Adrenal gland (tissue), 12 donors: ENCODE measurements around the gene ATP6V1D. TPM values are rescaled to one million over a fixed set of nuclear protein-coding genes. Genes with fewer than 3 reads are reported as not detected.
"Not testable (repeated sequence)": the region's sequence is repeated elsewhere in the genome, so short reads cannot be mapped to it uniquely, and the experiment has no call there.

Experiments
- DNase-seq, 7 donors: peaks; one replicate each; pipeline ENCODE4 v3.0.0-alpha.2; 2019 to 2020
- H3K27ac ChIP-seq, 5 donors: fragments of 200-600 bp; sonication (generic) in 4 of 5; 1 replicate in 3 of 5; 2 replicates in 2 of 5; pipeline versions ENCODE4 v1.5.1 to v1.8.0; 2016 to 2020; ENCODE audit warnings: mild to moderate bottlenecking in 1 of 5
- H3K27me3 ChIP-seq: fragments of 200-600 bp; 2 replicates; pipeline ENCODE4 v1.8.0; 2021
- H3K36me3 ChIP-seq, 2 donors: fragments of 200-600 bp; replicated peaks in 1 of 2; 1 replicate in 1 of 2; 2 replicates in 1 of 2; pipeline versions ENCODE4 v1.5.1 to v1.8.0; 2018 to 2022
- H3K4me1 ChIP-seq, 2 donors: fragments of 200-600 bp; replicated peaks in 1 of 2; 1 replicate in 1 of 2; 2 replicates in 1 of 2; pipeline versions ENCODE4 v1.5.1 to v1.8.0; 2018 to 2021
- H3K4me3 ChIP-seq, 4 donors: fragments of 200-600 bp; sonication (generic) in 3 of 4; one replicate each; pipeline ENCODE4 v1.5.1; 2016 to 2018
- H3K9me3 ChIP-seq, 3 donors: fragments of 200-600 bp; sonication (generic) in 1 of 3; replicated peaks in 1 of 3; 1 replicate in 2 of 3; 2 replicates in 1 of 3; pipeline versions ENCODE4 v1.5.1 to v1.8.0; 2016 to 2021
- CTCF ChIP-seq, 6 experiments: fragments of 450-650 bp in 4 of 6; fragments of 200-600 bp in 2 of 6; sonication (generic) in 1 of 6; IDR thresholded peaks; 1 replicate in 5 of 6; 2 replicates in 1 of 6; pipeline versions ENCODE4 v1.5.1 to v1.8.0; 2016 to 2021; ENCODE audit warnings: antibody characterized with exemption in 6 of 6, mild to moderate bottlenecking in 2 of 6, moderate library complexity in 1 of 6
- POLR2A ChIP-seq, 2 donors: fragments of 450-650 bp; IDR thresholded peaks; one replicate each; pipeline ENCODE4 v1.6.1; 2017; ENCODE audit warnings: antibody characterized with exemption in 2 of 2, mild to moderate bottlenecking in 2 of 2, moderate library complexity in 1 of 2
- WGBS, 4 donors: extraction: QIAGEN DNeasy Blood & Tissue Kit in 2 of 4; methylation state at CpG; one replicate each; pipeline versions ENCODE4 v1.1.5 to v1.1.7; 2013 to 2017; 5-methylcytosine and 5-hydroxymethylcytosine counted together
- intact Hi-C, 2 donors: fragments of 100-400 bp; cut with DNase I; formaldehyde crosslinking; loops; one replicate each; pipeline versions ENCODE4 v1.14.1 to v1.15.0; 2022 to 2023
- polyA plus RNA-seq, 3 donors: library from polyadenylated mRNA; stranded (reverse); fragments of 200-250 nt in 2 of 3; fragments of 350-450 nt in 1 of 3; fragmentation: Illumina TruSeq in 1 of 3; extraction: RNeasy Lipid Tissue Mini Kit (QIAGEN cat#74804) in 1 of 3; gene quantifications; one replicate each; pipeline ENCODE4 v1.2.3, GENCODE V29; 2013 to 2014
- total RNA-seq, 9 donors: library from RNA; depleted of rRNA in 4 of 9; stranded (reverse); fragments of >200 nt in 4 of 9; fragments of 120-200 nt in 1 of 9; fragmentation: NEBNext Ultra II Directional in 1 of 9; extraction: Animal tissue kit (Norgen Biotek cat#: 25700) in 1 of 9; gene quantifications; one replicate each; pipeline versions ENCODE4 v1.1.0 to v1.2.4, GENCODE V29; 2013 to 2023
- donor health status: healthy with polysubstance abuse.
- donor health status: Bipolar disorder and iron deficiency.
- donor health status: DM: yes; HTN: yes; CAD: no.
- donor health status: DM: no; HTN: no; CAD: no.
- donor health status: DM: no; HTN: no; CAD: no.
- donor health status: DM: yes; HTN: yes; CAD: no.

ATP6V1D gene
- total and polyA plus RNA-seq, 12 donors, result 55.3 to 388 (median 160) TPM

- no peak for DNase-seq
- WGBS, 4 donors, result 94 to 98% (median 96%) methylated on average over 2 of the region's 2 CpGs
- Histone ChIP-seq H3K4me1 (no peaks in the 10 kb centered on the region), H3K4me3 (no peak overlapping the region), H3K36me3 (peaks cover 0 to 80% of the 10 kb centered on the region in 2 donors), H3K9me3 (no peaks in the 10 kb centered on the region), H3K27ac (no peak overlapping the region), H3K27me3 (no peaks in the 10 kb centered on the region)
- TF ChIP-seq POLR2A (IDR thresholded peaks at IDR 0.05), result no peak
- peak in 2 of 6 experiments; percentile 10 to 24 for TF ChIP-seq CTCF (IDR thresholded peaks at IDR 0.05)
- intact Hi-C loops, result no loop called here
Observed at GRCh38 chr14:67335781-67336180, 23.8 kb downstream of the ATP6V1D start.

GRCh38 chr14:67332468-67332867, 27.1 kb downstream of the ATP6V1D start:
- Histone ChIP-seq H3K27me3 (no peaks in the 10 kb centered on the region), H3K4me3 (no peak overlapping the region), H3K36me3 (peaks cover 0 to 51% of the 10 kb centered on the region in 2 donors), H3K4me1 (no peaks in the 10 kb centered on the region), H3K27ac (no peak overlapping the region), H3K9me3 (no peaks in the 10 kb centered on the region)
- intact Hi-C loops, result no loop called here
- no peak for DNase-seq
- WGBS, 4 donors, result 75 to 79% (median 77%) methylated on average over 5 of the region's 5 CpGs
- no peak for TF ChIP-seq POLR2A (IDR thresholded peaks at IDR 0.05)
- no peak for TF ChIP-seq CTCF (IDR thresholded peaks at IDR 0.05)

- intact Hi-C loops, result no loop called here
- H3K36me3 ChIP-seq, result peaks cover 0 to 49% of the 10 kb centered on the region in 2 donors
- no peak overlapping the region for H3K4me3 ChIP-seq
- no peaks in the 10 kb centered on the region for H3K4me1 ChIP-seq
- DNase-seq, result no peak
- TF ChIP-seq CTCF (IDR thresholded peaks at IDR 0.05), result no peak
- no peak for TF ChIP-seq POLR2A (IDR thresholded peaks at IDR 0.05)
- H3K9me3 ChIP-seq, result no peaks in the 10 kb centered on the region
- H3K27me3 ChIP-seq, result no peaks in the 10 kb centered on the region
- no peak overlapping the region for H3K27ac ChIP-seq
- 92 to 94% (median 94%) methylated on average over 5 of the region's 5 CpGs for WGBS, 4 donors
Observed at GRCh38 chr14:67331368-67332125, 28.1 kb downstream of the ATP6V1D start.

GRCh38 chr14:67329666-67330065, 29.9 kb downstream of the ATP6V1D start:
- WGBS, 4 donors, result 93 to 97% (median 96%) methylated on average over 4 of the region's 4 CpGs
- H3K9me3 ChIP-seq, H3K27ac ChIP-seq, intact Hi-C loops, H3K27me3 ChIP-seq, DNase-seq, H3K4me3 ChIP-seq, H3K4me1 ChIP-seq: not testable (repeated sequence)
- H3K36me3 ChIP-seq, result peaks cover 0 to 33% of the 10 kb centered on the region in 2 donors

- Histone ChIP-seq H3K27me3 (no peaks in the 10 kb centered on the region), H3K4me1 (no peaks in the 10 kb centered on the region), H3K36me3 (peaks cover 0 to 18% of the 10 kb centered on the region in 2 donors), H3K27ac (no peak overlapping the region), H3K4me3 (no peak overlapping the region), H3K9me3 (no peaks in the 10 kb centered on the region)
- no peak for TF ChIP-seq POLR2A (IDR thresholded peaks at IDR 0.05)
- TF ChIP-seq CTCF (IDR thresholded peaks at IDR 0.05), result no peak
- intact Hi-C loops, result no loop called here
- no peak for DNase-seq
Observed at GRCh38 chr14:67319142-67319541, 40.5 kb downstream of the ATP6V1D start.
